Activated T-cell treated with anti-CD3 and anti-CD28 coated beads, Interleukin-2, amount 50 U/mL, for 72 hours (primary cell): ENCODE results near the gene TTC22. TPM values are rescaled to one million over a fixed set of nuclear protein-coding genes. Genes with fewer than 3 reads are reported as not detected.

Source experiments
- ATAC-seq, 2 donors: fragments of 150-1000 bp; cut with Tn5 transposase; replicated peaks in 1 of 2; 2 replicates each; pipeline ENCODE4 v1.10.0; 2021; ENCODE audit warnings: moderate library complexity in 2 of 2, mild to moderate bottlenecking in 1 of 2
- DNase-seq, 2 donors: peaks; one replicate each; pipeline ENCODE4 v3.0.0; 2021 to 2022; ENCODE audit warnings: mixed read lengths in 1 of 2
- H3K27ac Mint-ChIP-seq: one replicate; pipeline ENCODE4 v1.8.0; 2022; ENCODE audit warnings: mild to moderate bottlenecking, moderate library complexity, mixed read lengths
- H3K27me3 Mint-ChIP-seq: one replicate; pipeline ENCODE4 v1.8.0; 2022; ENCODE audit warnings: low read depth, mixed read lengths
- H3K36me3 Mint-ChIP-seq, 2 donors: one replicate each; pipeline ENCODE4 v1.8.0; 2022; ENCODE audit warnings: mixed read lengths in 2 of 2, mild to moderate bottlenecking in 1 of 2; ENCODE audit not compliant: insufficient read depth in 2 of 2
- H3K4me1 Mint-ChIP-seq: one replicate; pipeline ENCODE4 v1.8.0; 2022; ENCODE audit warnings: low read depth, mixed read lengths
- H3K4me3 Mint-ChIP-seq, 2 donors: one replicate each; pipeline ENCODE4 v1.8.0; 2022; ENCODE audit warnings: mild to moderate bottlenecking in 2 of 2, mixed read lengths in 2 of 2, moderate library complexity in 2 of 2
- H3K9me3 Mint-ChIP-seq, 2 donors: one replicate each; pipeline ENCODE4 v1.8.0; 2022; ENCODE audit warnings: mixed read lengths in 2 of 2
- total RNA-seq, 2 donors: library from RNA; stranded (reverse); gene quantifications; one replicate each; pipeline ENCODE4 v1.2.3, GENCODE V29; 2022

TTC22 gene
- total RNA-seq, 2 donors from 2014 or later: 13.3 to 15.3 TPM

GRCh38 chr1:54819733-54820132 is 18.6 kb upstream of the TTC22 start:
- Mint-ChIP-seq H3K36me3 (peaks cover 4 to 9% of the 10 kb centered on the region in 2 donors), H3K4me3 (no peak overlapping the region), H3K9me3 (peaks cover 4 to 8% of the 10 kb centered on the region in 2 donors), H3K4me1 (peaks cover 7% of the 10 kb centered on the region), H3K27me3 (no peaks in the 10 kb centered on the region), H3K27ac (no peak overlapping the region)
- no peak for DNase-seq
- no peak for ATAC-seq

GRCh38 chr1:54819195-54819536 is 18.0 kb upstream of the TTC22 start:
- Mint-ChIP-seq H3K27me3 (no peaks in the 10 kb centered on the region), H3K27ac (no peak overlapping the region), H3K4me3 (no peak overlapping the region), H3K4me1 (peaks cover 7% of the 10 kb centered on the region), H3K36me3 (peaks cover 1 to 5% of the 10 kb centered on the region in 2 donors), H3K9me3 (peaks cover 2 to 8% of the 10 kb centered on the region in 2 donors)
- ATAC-seq: no peak
- DNase-seq: no peak

- ATAC-seq (no peak), DNase-seq (no peak)
- Mint-ChIP-seq H3K36me3 (peaks cover 1 to 2% of the 10 kb centered on the region in 2 donors), H3K4me1 (peaks cover 7% of the 10 kb centered on the region), H3K27me3 (no peaks in the 10 kb centered on the region), H3K27ac (peak overlapping the region; percentile 78), H3K4me3 (no peak overlapping the region), H3K9me3 (peaks cover 2 to 4% of the 10 kb centered on the region in 2 donors)
These were observed 17.5 kb upstream of the TTC22 start for GRCh38 chr1:54818461-54819194.

- H3K4me1 Mint-ChIP-seq: peaks cover 14% of the 10 kb centered on the region
- no peaks in the 10 kb centered on the region for H3K27me3 Mint-ChIP-seq
- no peak overlapping the region for H3K4me3 Mint-ChIP-seq
- H3K9me3 Mint-ChIP-seq: no peaks in the 10 kb centered on the region
- no peaks in the 10 kb centered on the region for H3K36me3 Mint-ChIP-seq
- H3K27ac Mint-ChIP-seq: no peak overlapping the region
- DNase-seq (no peak), ATAC-seq (no peak)
These were observed 15.8 kb upstream of the TTC22 start for GRCh38 chr1:54816951-54817350.

- DNase-seq (no peak), ATAC-seq (no peak)
- Mint-ChIP-seq H3K4me1 (peaks cover 14% of the 10 kb centered on the region), H3K4me3 (no peak overlapping the region), H3K27me3 (no peaks in the 10 kb centered on the region), H3K9me3 (no peaks in the 10 kb centered on the region), H3K27ac (no peak overlapping the region), H3K36me3 (no peaks in the 10 kb centered on the region)
These were observed 15.0 kb upstream of the TTC22 start for GRCh38 chr1:54816130-54816529.

GRCh38 chr1:54815086-54815876 is 14.2 kb upstream of the TTC22 start:
- Mint-ChIP-seq H3K4me3 (no peak overlapping the region), H3K27ac (no peak overlapping the region), H3K27me3 (no peaks in the 10 kb centered on the region), H3K36me3 (no peaks in the 10 kb centered on the region), H3K4me1 (peaks cover 14% of the 10 kb centered on the region), H3K9me3 (no peaks in the 10 kb centered on the region)
- ATAC-seq: no peak
- no peak for DNase-seq

- Mint-ChIP-seq H3K4me1 (peaks cover 18% of the 10 kb centered on the region), H3K4me3 (no peak overlapping the region), H3K9me3 (no peaks in the 10 kb centered on the region), H3K27ac (no peak overlapping the region), H3K36me3 (no peaks in the 10 kb centered on the region), H3K27me3 (peaks cover 5% of the 10 kb centered on the region)
- ATAC-seq (no peak), DNase-seq (no peak)
These were observed 13.4 kb upstream of the TTC22 start for GRCh38 chr1:54814571-54814970.

- no peak overlapping the region for H3K27ac Mint-ChIP-seq
- peaks cover 5% of the 10 kb centered on the region for H3K27me3 Mint-ChIP-seq
- H3K4me3 Mint-ChIP-seq: no peak overlapping the region
- H3K9me3 Mint-ChIP-seq: no peaks in the 10 kb centered on the region
- DNase-seq (no peak), ATAC-seq (no peak)
- no peaks in the 10 kb centered on the region for H3K36me3 Mint-ChIP-seq
- H3K4me1 Mint-ChIP-seq: peaks cover 19% of the 10 kb centered on the region
These were observed 13.0 kb upstream of the TTC22 start for GRCh38 chr1:54814126-54814498.

DNA sequence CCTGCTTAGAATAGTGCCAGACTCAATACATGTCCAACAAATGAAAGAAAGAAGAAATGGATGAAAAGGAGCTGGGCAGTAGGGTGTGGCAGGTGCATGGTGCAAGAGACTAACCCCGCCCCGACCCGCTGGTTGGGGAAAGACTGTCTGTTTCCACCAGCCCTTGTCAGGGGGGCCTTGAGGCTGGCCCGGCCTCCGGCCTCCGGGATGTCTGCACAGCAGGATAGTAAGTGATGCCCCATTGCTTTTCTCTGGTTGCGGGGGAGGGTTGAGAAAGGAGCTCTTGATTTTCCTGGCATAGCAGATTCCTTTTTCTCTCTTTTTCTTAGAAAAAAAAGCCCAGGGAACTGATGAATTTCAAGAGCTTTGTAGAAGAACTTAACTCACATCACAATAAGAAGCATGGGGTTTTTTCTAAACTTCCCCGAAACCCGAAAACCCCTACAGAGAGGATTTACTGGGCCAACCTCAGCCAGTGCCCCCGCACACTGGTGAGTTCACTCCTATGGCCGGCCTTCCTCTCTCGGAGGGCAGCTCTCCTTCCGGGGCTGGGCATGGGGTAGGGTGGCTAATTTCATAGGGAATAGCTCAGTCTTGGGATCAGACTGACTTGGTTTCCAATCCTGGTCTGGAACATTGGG is 12.5 kb upstream of the TTC22 start:
- H3K36me3 Mint-ChIP-seq: no peaks in the 10 kb centered on the region
- ATAC-seq (peak in 1 of 2 donors; percentile 4), DNase-seq (no peak)
- peaks cover 19% of the 10 kb centered on the region for H3K4me1 Mint-ChIP-seq
- H3K27ac Mint-ChIP-seq: no peak overlapping the region
- H3K4me3 Mint-ChIP-seq: peak overlapping the region in 1 of 2 donors; percentile 29
- no peaks in the 10 kb centered on the region for H3K9me3 Mint-ChIP-seq
- H3K27me3 Mint-ChIP-seq: peaks cover 5% of the 10 kb centered on the region

DNA sequence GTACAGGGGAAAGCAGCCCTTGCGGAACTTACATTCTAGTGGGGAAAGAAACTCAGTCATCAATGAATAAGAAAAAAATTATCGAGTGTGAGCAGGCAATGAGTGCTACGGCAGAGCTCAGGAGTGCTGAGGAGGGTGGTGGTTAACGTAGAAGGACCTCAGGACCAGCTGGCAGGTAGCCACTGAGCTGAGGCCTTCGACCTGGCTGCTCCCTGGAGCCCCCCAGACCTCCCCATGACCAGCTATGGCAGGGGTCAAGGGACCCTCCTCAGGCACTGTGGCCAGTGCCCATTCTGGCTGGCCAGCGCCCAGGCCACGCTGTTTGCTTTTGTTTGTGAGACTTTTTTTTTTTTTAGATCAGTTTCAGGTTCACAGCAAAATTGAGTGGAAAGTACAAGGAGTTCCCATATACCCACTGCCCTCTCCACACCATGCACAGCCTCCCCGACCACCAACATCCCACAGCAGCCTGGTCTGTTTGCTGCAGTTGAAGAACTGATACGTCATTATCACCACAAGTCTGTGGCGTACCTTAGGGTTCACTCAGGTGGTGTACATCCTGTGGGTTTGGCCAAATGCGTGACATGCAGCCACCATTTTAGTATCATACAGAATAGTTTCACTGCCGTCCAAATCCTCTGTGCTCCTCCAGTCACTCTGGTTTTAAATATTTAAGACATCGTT is 11.8 kb upstream of the TTC22 start:
- H3K4me3 Mint-ChIP-seq: peak overlapping the region in 1 of 2 donors; percentile 29
- DNase-seq: peak in 1 of 2 donors; percentile 32

GRCh38 chr1:54811739-54812655 is 10.9 kb upstream of the TTC22 start:
- Mint-ChIP-seq H3K4me1 (peaks cover 12% of the 10 kb centered on the region), H3K36me3 (no peaks in the 10 kb centered on the region), H3K9me3 (no peaks in the 10 kb centered on the region), H3K4me3 (no peak overlapping the region), H3K27ac (no peak overlapping the region), H3K27me3 (peaks cover 5% of the 10 kb centered on the region)
- ATAC-seq (no peak), DNase-seq (no peak)

More for the DNA sequence above, 11.8 kb upstream of the TTC22 start:
- Mint-ChIP-seq H3K27ac (no peak overlapping the region), H3K9me3 (no peaks in the 10 kb centered on the region), H3K36me3 (no peaks in the 10 kb centered on the region), H3K4me1 (peaks cover 14% of the 10 kb centered on the region), H3K27me3 (peaks cover 5% of the 10 kb centered on the region)
- peak; percentile 38 to 60 for ATAC-seq

- peaks cover 12% of the 10 kb centered on the region for H3K4me1 Mint-ChIP-seq
- H3K27me3 Mint-ChIP-seq: peaks cover 5% of the 10 kb centered on the region
- DNase-seq: no peak
- H3K27ac Mint-ChIP-seq: no peak overlapping the region
- no peak overlapping the region for H3K4me3 Mint-ChIP-seq
- no peaks in the 10 kb centered on the region for H3K36me3 Mint-ChIP-seq
- ATAC-seq: no peak
- H3K9me3 Mint-ChIP-seq: no peaks in the 10 kb centered on the region
These were observed 9.9 kb upstream of the TTC22 start for GRCh38 chr1:54811066-54811465.
